OCI-LY7 (cell line): ENCODE measurements around the gene CACNA1H. TPM values are rescaled to one million over a fixed set of nuclear protein-coding genes. Genes with fewer than 3 reads are reported as not detected.

Source experiments
- BruUV-seq: library from RNA; stranded (reverse); fragments of 400-500 nt; replicated peaks from 2 replicates; lab custom pipeline; 2021; lab: Mats Ljungman, UMichigan
- CTCF ChIA-PET: fragments of 300-600 bp; sonication (Branson Sonifier 250); formaldehyde crosslinking; loops from one replicate; lab custom pipeline; 2022; ENCODE audit warnings: antibody characterized with exemption; ENCODE audit not compliant: unreplicated experiment; lab: Charles Lee
- POLR2A ChIA-PET: fragments of 300-600 bp; sonication (Branson Sonifier 250); formaldehyde crosslinking; loops from one replicate; lab custom pipeline; 2022; ENCODE audit warnings: antibody characterized with exemption; lab: Charles Lee
- DNase-seq: peaks from one replicate; pipeline ENCODE4 v3.0.0-alpha.2; 2015; ENCODE audit warnings: low spot score
- H2AFZ ChIP-seq: fragments of 200-600 bp; sonication (generic), shearing (Covaris generic); 2 replicates; pipeline ENCODE4 v1.6.1; 2014; ENCODE audit warnings: mild to moderate bottlenecking, antibody characterized with exemption, low read length, moderate library complexity
- H3K27ac ChIP-seq: fragments of 200-600 bp; sonication (generic); 2 replicates; pipeline ENCODE4 v1.5.1; 2014; ENCODE audit warnings: mixed run types, low read depth, mild to moderate bottlenecking, moderate library complexity, low read length, inconsistent platforms; ENCODE audit not compliant: poor library complexity, severe bottlenecking
- H3K36me3 ChIP-seq: fragments of 200-600 bp; sonication (generic); 2 replicates; pipeline ENCODE4 v1.6.1; 2014; ENCODE audit warnings: mild to moderate bottlenecking, antibody characterized with exemption, low read length, moderate library complexity, mixed read lengths; ENCODE audit not compliant: insufficient read depth
- H3K4me1 ChIP-seq: fragments of 200-600 bp; sonication (generic); 2 replicates; pipeline ENCODE4 v1.5.1; 2014; ENCODE audit warnings: mild to moderate bottlenecking, low read length; ENCODE audit not compliant: insufficient read depth, poor library complexity, severe bottlenecking
- H3K4me2 ChIP-seq: fragments of 200-600 bp; sonication (generic); 2 replicates; pipeline ENCODE4 v1.6.1; 2014; ENCODE audit warnings: mild to moderate bottlenecking, low read length
- H3K4me3 ChIP-seq: fragments of 200-600 bp; sonication (generic); 2 replicates; pipeline ENCODE4 v1.5.1; 2014; ENCODE audit warnings: mild to moderate bottlenecking, low read depth, low read length; ENCODE audit not compliant: poor library complexity, severe bottlenecking
- H3K79me2 ChIP-seq: fragments of 200-600 bp; sonication (generic); 2 replicates; pipeline ENCODE4 v1.6.1; 2016; ENCODE audit warnings: low read depth, mild to moderate bottlenecking, low read length, moderate library complexity, mixed read lengths; ENCODE audit not compliant: insufficient read depth
- H3K9me2 ChIP-seq: fragments of 200-600 bp; sonication (generic); 2 replicates; pipeline ENCODE4 v1.6.1; 2016; ENCODE audit warnings: mild to moderate bottlenecking, low read length, mixed read lengths; ENCODE audit not compliant: insufficient read depth
- H3K9me3 ChIP-seq: fragments of 200-600 bp; sonication (generic); 2 replicates; pipeline ENCODE4 v1.6.1; 2014; ENCODE audit warnings: mild to moderate bottlenecking, mixed run types, low read length, mixed read lengths
- H4K20me1 ChIP-seq: fragments of 200-600 bp; sonication (generic); 2 replicates; pipeline ENCODE4 v1.6.1; 2014; ENCODE audit warnings: mild to moderate bottlenecking, antibody characterized with exemption, low read length, moderate library complexity, mixed read lengths; ENCODE audit not compliant: insufficient read depth
- EZH2phosphoT487 ChIP-seq: fragments of 200-600 bp; sonication (generic); IDR thresholded peaks from 2 replicates; pipeline ENCODE4 v1.6.1; 2018; ENCODE audit warnings: low read depth, borderline replicate concordance, mild to moderate bottlenecking, mixed run types, antibody characterized with exemption, low read length, moderate library complexity, mixed read lengths
- intact Hi-C: fragments of 100-400 bp; cut with micrococcal nuclease; formaldehyde crosslinking; loops from one replicate; pipeline ENCODE4 v1.10.0; 2022; ENCODE audit not compliant: unreplicated experiment
- total RNA-seq, 2 experiments: library from RNA; depleted of rRNA in 1 of 2; stranded (reverse); fragments of >200 nt in 1 of 2; shearing (Covaris generic) in 1 of 2; gene quantifications; 2 replicates each; pipeline ENCODE4 v1.2.3, GENCODE V29; 2014 to 2022
- TF ChIP-seq, protein P1 (sequence below): fragments of 200-600 bp; sonication (generic); conservative IDR thresholded peaks from 2 replicates; pipeline ENCODE4 v1.5.1; 2014; ENCODE audit warnings: mild to moderate bottlenecking, antibody characterized with exemption, low read length, moderate library complexity, mixed read lengths

CACNA1H gene
- total RNA-seq, 2 experiments from 2014 or later, result not detected

DNA sequence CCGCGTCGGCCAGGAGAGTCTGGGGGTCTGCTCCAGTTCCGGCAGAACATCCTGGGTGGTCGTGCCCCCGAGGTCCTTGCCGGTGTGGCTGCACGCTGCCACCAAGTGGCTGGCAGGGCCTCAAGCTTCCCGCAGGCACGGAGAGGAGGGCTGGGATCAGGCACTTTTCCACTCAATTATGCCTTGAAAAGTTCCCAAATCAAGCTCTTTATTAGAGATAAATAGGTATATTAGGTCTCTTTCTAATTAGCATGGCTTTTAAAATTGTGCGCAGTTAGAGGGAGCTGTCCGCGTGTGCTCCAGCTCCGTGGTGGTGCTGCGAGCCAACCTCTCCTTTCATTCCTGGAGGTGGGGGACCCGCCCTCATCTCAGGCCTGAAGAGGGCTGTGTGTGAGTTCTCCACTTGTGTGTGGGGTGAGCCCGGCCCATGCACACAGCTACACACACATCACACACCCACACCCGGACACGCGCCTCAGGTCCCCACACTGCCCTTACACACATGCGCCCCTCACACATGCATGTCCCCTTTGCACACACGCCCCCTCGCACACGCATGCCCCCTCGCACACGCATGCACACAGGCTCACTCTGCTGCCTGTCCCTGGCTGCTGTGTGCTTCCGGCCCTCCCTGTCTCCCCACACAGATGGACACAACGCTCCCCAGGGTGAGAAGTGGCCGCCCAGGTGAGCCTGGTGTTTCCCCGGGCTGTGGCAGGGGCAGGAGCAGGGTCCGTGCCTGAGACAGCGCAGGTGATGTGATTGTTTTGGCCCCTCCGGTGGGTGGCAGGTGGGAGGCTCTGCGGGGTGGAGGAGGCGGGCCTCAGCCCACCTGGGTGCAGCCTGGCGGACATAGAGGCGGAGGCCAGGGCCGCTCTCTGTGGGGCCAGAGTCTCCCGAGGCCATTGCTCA lies 28.8 kb downstream of the CACNA1H start:
- Histone ChIP-seq H4K20me1 (no peaks in the 10 kb centered on the region), H3K4me2 (no peak overlapping the region), H3K27ac (no peak overlapping the region), H3K4me1 (no peaks in the 10 kb centered on the region), H3K9me3 (no peaks in the 10 kb centered on the region), H3K9me2 (no peaks in the 10 kb centered on the region), H2AFZ (no peak overlapping the region), H3K79me2 (no peaks in the 10 kb centered on the region), H3K4me3 (no peak overlapping the region), H3K36me3 (no peaks in the 10 kb centered on the region)
- no peak for TF ChIP-seq EZH2phosphoT487
- TF ChIP-seq, protein P1, sequence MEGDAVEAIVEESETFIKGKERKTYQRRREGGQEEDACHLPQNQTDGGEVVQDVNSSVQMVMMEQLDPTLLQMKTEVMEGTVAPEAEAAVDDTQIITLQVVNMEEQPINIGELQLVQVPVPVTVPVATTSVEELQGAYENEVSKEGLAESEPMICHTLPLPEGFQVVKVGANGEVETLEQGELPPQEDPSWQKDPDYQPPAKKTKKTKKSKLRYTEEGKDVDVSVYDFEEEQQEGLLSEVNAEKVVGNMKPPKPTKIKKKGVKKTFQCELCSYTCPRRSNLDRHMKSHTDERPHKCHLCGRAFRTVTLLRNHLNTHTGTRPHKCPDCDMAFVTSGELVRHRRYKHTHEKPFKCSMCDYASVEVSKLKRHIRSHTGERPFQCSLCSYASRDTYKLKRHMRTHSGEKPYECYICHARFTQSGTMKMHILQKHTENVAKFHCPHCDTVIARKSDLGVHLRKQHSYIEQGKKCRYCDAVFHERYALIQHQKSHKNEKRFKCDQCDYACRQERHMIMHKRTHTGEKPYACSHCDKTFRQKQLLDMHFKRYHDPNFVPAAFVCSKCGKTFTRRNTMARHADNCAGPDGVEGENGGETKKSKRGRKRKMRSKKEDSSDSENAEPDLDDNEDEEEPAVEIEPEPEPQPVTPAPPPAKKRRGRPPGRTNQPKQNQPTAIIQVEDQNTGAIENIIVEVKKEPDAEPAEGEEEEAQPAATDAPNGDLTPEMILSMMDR, result peak; percentile 43
- no peak for DNase-seq
- ChIA-PET POLR2A (no interaction called here), CTCF (no interaction called here)
- intact Hi-C loops, result no loop called here
- no TSS peak for BruUV-seq

DNA sequence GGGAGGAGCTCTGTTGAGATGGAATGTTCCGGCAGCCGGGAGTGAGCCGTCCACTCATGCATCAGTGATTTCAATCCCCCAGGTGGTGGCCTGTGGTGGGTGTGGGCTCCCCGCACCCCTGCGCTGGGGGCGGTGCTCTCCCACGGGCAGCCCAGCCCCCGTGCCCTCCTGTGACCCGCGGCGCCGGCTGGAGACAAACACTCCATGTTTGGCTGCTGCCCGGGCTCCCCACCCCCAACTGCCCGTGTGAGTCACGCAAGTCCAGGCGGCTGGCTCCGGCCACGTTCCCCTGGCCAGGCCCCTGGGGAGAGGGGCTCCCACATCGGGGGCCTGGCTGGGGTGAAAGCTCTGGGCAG lies 29.4 kb downstream of the CACNA1H start:
- intact Hi-C loops, result no loop called here
- H4K20me1 ChIP-seq, result no peaks in the 10 kb centered on the region
- H3K36me3 ChIP-seq, result no peaks in the 10 kb centered on the region
- H3K9me3 ChIP-seq, result no peaks in the 10 kb centered on the region
- POLR2A ChIA-PET, result no interaction called here
- TF ChIP-seq EZH2phosphoT487, result no peak
- TF ChIP-seq, protein P1, result no peak
- CTCF ChIA-PET, result no interaction called here
- DNase-seq, result no peak
- H3K4me2 ChIP-seq, result no peak overlapping the region
- H3K4me3 ChIP-seq, result no peak overlapping the region
- no peak overlapping the region for H2AFZ ChIP-seq
- no peak overlapping the region for H3K27ac ChIP-seq
- H3K9me2 ChIP-seq, result no peaks in the 10 kb centered on the region
- no TSS peak for BruUV-seq
- H3K79me2 ChIP-seq, result no peaks in the 10 kb centered on the region
- no peaks in the 10 kb centered on the region for H3K4me1 ChIP-seq
